WTC11 (cell line): ENCODE measurements around the gene CDH7.

Experiments used
- CREB1 ChIP-seq: sonication (generic); formaldehyde crosslinking; IDR thresholded peaks from 2 replicates; pipeline ENCODE4 v1.8.0; 2023; ENCODE audit warnings: mild to moderate bottlenecking, missing genetic modification reagents
- E2F4 ChIP-seq: sonication (generic); formaldehyde crosslinking; IDR thresholded peaks from 2 replicates; pipeline ENCODE4 v1.8.1; 2022; ENCODE audit warnings: low read depth, mild to moderate bottlenecking, moderate library complexity, missing genetic modification reagents, borderline replicate concordance
- FOXK1 ChIP-seq: sonication (generic); formaldehyde crosslinking; IDR thresholded peaks from 2 replicates; pipeline ENCODE4 v1.8.0; 2022; ENCODE audit warnings: mild to moderate bottlenecking, moderate library complexity, missing genetic modification reagents
- MAX ChIP-seq: sonication (generic); formaldehyde crosslinking; IDR thresholded peaks from 2 replicates; pipeline ENCODE4 v1.8.0; 2022; ENCODE audit warnings: mild to moderate bottlenecking, missing genetic modification reagents
- ZBTB21 ChIP-seq: sonication (generic); formaldehyde crosslinking; IDR thresholded peaks from 2 replicates; pipeline ENCODE4 v1.8.1; 2023; ENCODE audit warnings: mild to moderate bottlenecking, missing genetic modification reagents, borderline replicate concordance

- TF ChIP-seq CREB1 (CRISPR knock-in tag), result no peak
- TF ChIP-seq E2F4 (CRISPR knock-in tag), result no peak
- no peak for TF ChIP-seq MAX (CRISPR knock-in tag)
- TF ChIP-seq ZBTB21 (CRISPR knock-in tag), result no peak
- no peak for TF ChIP-seq FOXK1 (CRISPR knock-in tag)
Observed at GRCh38 chr18:65721619-65722018, 29.2 kb upstream of the CDH7 start.
